Trophoblast cell (in vitro differentiated cells and primary cell): Measurements from ENCODE around the gene NANOS1.

Source experiments
- DNase-seq, 2 donors: peaks; one replicate each; pipeline ENCODE4 v3.0.0-alpha.2; 2016
- H2AFZ ChIP-seq: 2 replicates; pipeline ENCODE4 v1.6.1; 2013; ENCODE audit warnings: low read length, moderate library complexity, mild to moderate bottlenecking; ENCODE audit not compliant: insufficient read depth, poor library complexity
- H2AK5ac ChIP-seq: 2 replicates; pipeline ENCODE4 v1.6.1; 2013; ENCODE audit warnings: mild to moderate bottlenecking, low read length
- H2BK120ac ChIP-seq: 2 replicates; pipeline ENCODE4 v1.6.1; 2013; ENCODE audit warnings: low read length, mild to moderate bottlenecking, moderate library complexity; ENCODE audit not compliant: insufficient read depth, poor library complexity
- H2BK12ac ChIP-seq: 2 replicates; pipeline ENCODE4 v1.6.1; 2013; ENCODE audit warnings: mild to moderate bottlenecking, low read length, moderate library complexity
- H2BK5ac ChIP-seq: 2 replicates; pipeline ENCODE4 v1.6.1; 2013; ENCODE audit warnings: low read length, low read depth, moderate library complexity, mild to moderate bottlenecking; ENCODE audit not compliant: poor library complexity
- H3K14ac ChIP-seq: 2 replicates; pipeline ENCODE4 v1.6.1; 2013; ENCODE audit warnings: mild to moderate bottlenecking, low read length
- H3K18ac ChIP-seq: 2 replicates; pipeline ENCODE4 v1.6.1; 2013; ENCODE audit warnings: mild to moderate bottlenecking, low read length
- H3K23ac ChIP-seq: 2 replicates; pipeline ENCODE4 v1.6.1; 2013; ENCODE audit warnings: low read length
- H3K27ac ChIP-seq: 2 replicates; pipeline ENCODE4 v1.5.1; 2013; ENCODE audit warnings: low read depth, mild to moderate bottlenecking, inconsistent platforms, low read length, moderate library complexity
- H3K27me3 ChIP-seq: 2 replicates; pipeline ENCODE4 v1.6.1; 2013; ENCODE audit warnings: inconsistent platforms, mild to moderate bottlenecking, low read length, moderate library complexity; ENCODE audit not compliant: insufficient read depth
- H3K36me3 ChIP-seq, 2 experiments: 1 replicate in 1 of 2; 2 replicates in 1 of 2; pipeline ENCODE4 v1.6.1; 2013; ENCODE audit warnings: low read length in 2 of 2, mild to moderate bottlenecking in 2 of 2, moderate library complexity in 1 of 2; ENCODE audit not compliant: insufficient read depth in 2 of 2, control insufficient read depth in 1 of 2
- H3K4ac ChIP-seq: 2 replicates; pipeline ENCODE4 v1.6.1; 2013; ENCODE audit warnings: low read depth, mild to moderate bottlenecking, low read length, moderate library complexity
- H3K4me1 ChIP-seq, 2 experiments: 1 replicate in 1 of 2; 2 replicates in 1 of 2; pipeline ENCODE4 v1.6.1; 2013; ENCODE audit warnings: low read length in 2 of 2, mild to moderate bottlenecking in 2 of 2, moderate library complexity in 1 of 2; ENCODE audit not compliant: insufficient read depth in 2 of 2, control insufficient read depth in 1 of 2
- H3K4me2 ChIP-seq: 2 replicates; pipeline ENCODE4 v1.6.1; 2013; ENCODE audit warnings: inconsistent platforms, mild to moderate bottlenecking, low read length, moderate library complexity
- H3K4me3 ChIP-seq: 2 replicates; pipeline ENCODE4 v1.5.1; 2013; ENCODE audit warnings: mild to moderate bottlenecking, low read depth, low read length, inconsistent platforms
- H3K79me1 ChIP-seq: one replicate; pipeline ENCODE4 v1.6.1; 2013; ENCODE audit warnings: low read length
- H3K79me2 ChIP-seq: 2 replicates; pipeline ENCODE4 v1.6.1; 2013; ENCODE audit warnings: low read length, mild to moderate bottlenecking; ENCODE audit not compliant: control insufficient read depth, insufficient read depth, poor library complexity
- H3K9ac ChIP-seq: 2 replicates; pipeline ENCODE4 v1.6.1; 2013; ENCODE audit warnings: mild to moderate bottlenecking, low read length
- H3K9me3 ChIP-seq: 2 replicates; pipeline ENCODE4 v1.6.1; 2013; ENCODE audit warnings: low read depth, mild to moderate bottlenecking, control low read depth, inconsistent platforms, low read length; ENCODE audit not compliant: insufficient read depth
- H4K12ac ChIP-seq: 2 replicates; pipeline ENCODE4 v1.6.1; 2013; ENCODE audit warnings: low read depth, mild to moderate bottlenecking, low read length, moderate library complexity
- H4K8ac ChIP-seq: 2 replicates; pipeline ENCODE4 v1.6.1; 2013; ENCODE audit warnings: low read depth, mild to moderate bottlenecking, low read length, moderate library complexity
- H4K91ac ChIP-seq: one replicate; pipeline ENCODE4 v1.6.1; 2013; ENCODE audit warnings: low read depth, mild to moderate bottlenecking, low read length, moderate library complexity
- WGBS: extraction: QIAGEN DNeasy Blood & Tissue Kit; methylation state at CpG from one replicate; pipeline ENCODE4 v1.1.7; 2013; ENCODE audit warnings: missing lambda C conversion rate; ENCODE audit not compliant: insufficient read length, insufficient coverage; ENCODE audit errors: extremely low coverage; 5-methylcytosine and 5-hydroxymethylcytosine counted together

The NANOS1 gene

GRCh38 chr10:119028900-119029612 is 458 bp upstream of the NANOS1 start:
- no CpG with 5 or more reads among the region's 68 CpGs for WGBS
- Histone ChIP-seq H3K9me3 (no peaks in the 10 kb centered on the region), H2BK5ac (no peak overlapping the region), H3K27me3 (no peaks in the 10 kb centered on the region), H3K18ac (no peak overlapping the region), H4K12ac (no peak overlapping the region), H3K79me2 (peaks cover 2% of the 10 kb centered on the region), H3K79me1 (no peaks in the 10 kb centered on the region), H4K8ac (no peak overlapping the region), H3K27ac (no peak overlapping the region), H3K36me3 (peaks cover 5 to 7% of the 10 kb centered on the region in 2 experiments), H3K4ac (no peak overlapping the region), H3K4me1 (peaks cover 13 to 16% of the 10 kb centered on the region in 2 experiments), H3K9ac (no peak overlapping the region), H3K4me2 (peak overlapping the region; percentile 99), H4K91ac (no peak overlapping the region), H3K23ac (no peak overlapping the region), H3K4me3 (peak overlapping the region; percentile 38), H3K14ac (no peak overlapping the region), H2BK12ac (no peak overlapping the region), H2AFZ (no peak overlapping the region), H2AK5ac (no peak overlapping the region), H2BK120ac (no peak overlapping the region)
- peak; percentile 88 to 89 for DNase-seq

- peak overlapping the region; percentile 20 for H3K14ac ChIP-seq
- H2AFZ ChIP-seq: no peak overlapping the region
- no peaks in the 10 kb centered on the region for H3K9me3 ChIP-seq
- no peaks in the 10 kb centered on the region for H3K79me1 ChIP-seq
- no peaks in the 10 kb centered on the region for H3K27me3 ChIP-seq
- H3K4ac ChIP-seq: no peak overlapping the region
- peak overlapping the region; percentile 2 for H4K12ac ChIP-seq
- H2AK5ac ChIP-seq: no peak overlapping the region
- H3K18ac ChIP-seq: no peak overlapping the region
- no peak overlapping the region for H2BK12ac ChIP-seq
- peak overlapping the region; percentile 68 for H3K4me3 ChIP-seq
- H2BK120ac ChIP-seq: no peak overlapping the region
- no peak overlapping the region for H3K9ac ChIP-seq
- H4K8ac ChIP-seq: no peak overlapping the region
- peak overlapping the region; percentile 99 for H3K4me2 ChIP-seq
- H3K23ac ChIP-seq: no peak overlapping the region
- H2BK5ac ChIP-seq: no peak overlapping the region
- H4K91ac ChIP-seq: no peak overlapping the region
- peaks cover 6 to 7% of the 10 kb centered on the region in 2 experiments for H3K4me1 ChIP-seq
- no peak overlapping the region for H3K27ac ChIP-seq
- no CpG with 5 or more reads among the region's 65 CpGs for WGBS
- no peaks in the 10 kb centered on the region for H3K79me2 ChIP-seq
- peak; percentile 38 to 70 for DNase-seq
- H3K36me3 ChIP-seq: peaks cover 6 to 11% of the 10 kb centered on the region in 2 experiments
Measured at GRCh38 chr10:119030421-119031250, 1.1 kb downstream of the NANOS1 start.

GRCh38 chr10:119031496-119032059 is 2.1 kb downstream of the NANOS1 start:
- DNase-seq: no peak
- no peak overlapping the region for H2BK5ac ChIP-seq
- no peak overlapping the region for H3K27ac ChIP-seq
- H3K9me3 ChIP-seq: no peaks in the 10 kb centered on the region
- no peak overlapping the region for H3K4me3 ChIP-seq
- no peak overlapping the region for H3K4ac ChIP-seq
- no CpG with 5 or more reads among the region's 7 CpGs for WGBS
- H3K4me2 ChIP-seq: no peak overlapping the region
- no peak overlapping the region for H4K12ac ChIP-seq
- H3K23ac ChIP-seq: no peak overlapping the region
- peaks cover 3% of the 10 kb centered on the region in 2 experiments for H3K4me1 ChIP-seq
- no peak overlapping the region for H3K14ac ChIP-seq
- no peak overlapping the region for H4K91ac ChIP-seq
- H2BK12ac ChIP-seq: no peak overlapping the region
- H4K8ac ChIP-seq: no peak overlapping the region
- no peak overlapping the region for H2BK120ac ChIP-seq
- no peak overlapping the region for H3K9ac ChIP-seq
- no peak overlapping the region for H2AK5ac ChIP-seq
- no peaks in the 10 kb centered on the region for H3K79me1 ChIP-seq
- peaks cover 8 to 13% of the 10 kb centered on the region in 2 experiments for H3K36me3 ChIP-seq
- H2AFZ ChIP-seq: no peak overlapping the region
- H3K79me2 ChIP-seq: no peaks in the 10 kb centered on the region
- H3K27me3 ChIP-seq: no peaks in the 10 kb centered on the region
- no peak overlapping the region for H3K18ac ChIP-seq

GRCh38 chr10:119039161-119039560 is 9.6 kb downstream of the NANOS1 start:
- no peak overlapping the region for H3K4me2 ChIP-seq
- no peaks in the 10 kb centered on the region for H3K79me1 ChIP-seq
- DNase-seq: no peak

More at GRCh38 chr10:119039161-119039560, 9.6 kb downstream of the NANOS1 start:
- Histone ChIP-seq H3K27me3 (no peaks in the 10 kb centered on the region), H2AK5ac (no peak overlapping the region), H3K4ac (no peak overlapping the region), H4K91ac (no peak overlapping the region), H3K4me3 (no peak overlapping the region), H3K18ac (no peak overlapping the region), H2BK120ac (no peak overlapping the region), H3K79me2 (no peaks in the 10 kb centered on the region), H3K14ac (no peak overlapping the region), H3K23ac (no peak overlapping the region), H4K8ac (no peak overlapping the region), H3K9ac (no peak overlapping the region), H2AFZ (no peak overlapping the region), H4K12ac (no peak overlapping the region), H2BK5ac (no peak overlapping the region), H3K27ac (no peak overlapping the region), H3K9me3 (no peaks in the 10 kb centered on the region), H3K4me1 (no peaks in the 10 kb centered on the region), H2BK12ac (no peak overlapping the region), H3K36me3 (peaks cover 50 to 62% of the 10 kb centered on the region in 2 experiments)
- no CpG with 5 or more reads among the region's 1 CpG for WGBS
